ENCODE results near the gene COX14.

Gene COX14

GRCh38 chr12:50089730-50090129, 22.3 kb upstream of the COX14 start:
- no peak for TF ChIP-seq CTCF (IDR thresholded peaks at IDR 0.05; ENCODE audit: extremely low read depth, insufficient read depth, missing control alignments)
- in situ Hi-C loops (cut with MboI; ENCODE audit: low pct_unique_long_range_greater_than_20kb, low sequenced_read_pairs, unreplicated experiment), result no loop called here

GRCh38 chr12:50090391-50090790, 21.6 kb upstream of the COX14 start:
- DNase-seq (ENCODE audit: low spot score), result no peak
- in situ Hi-C loops (cut with MboI; ENCODE audit: low pct_unique_long_range_greater_than_20kb, low sequenced_read_pairs, unreplicated experiment), result no loop called here
- no peak for TF ChIP-seq CTCF (IDR thresholded peaks at IDR 0.05; ENCODE audit: extremely low read depth, insufficient read depth, missing control alignments)

More at GRCh38 chr12:50089730-50090129, 22.3 kb upstream of the COX14 start:
- DNase-seq (ENCODE audit: low spot score), result no peak

- in situ Hi-C loops (cut with MboI; ENCODE audit: low pct_unique_long_range_greater_than_20kb, low sequenced_read_pairs, unreplicated experiment), result no loop called here
- TF ChIP-seq CTCF (IDR thresholded peaks at IDR 0.05; ENCODE audit: extremely low read depth, insufficient read depth, missing control alignments), result no peak
- no peak for DNase-seq (ENCODE audit: low spot score)
Observed at GRCh38 chr12:50097952-50098351, 14.1 kb upstream of the COX14 start.

- no peak for DNase-seq (ENCODE audit: low spot score)
- no peak for TF ChIP-seq CTCF (IDR thresholded peaks at IDR 0.05; ENCODE audit: extremely low read depth, insufficient read depth, missing control alignments)
- in situ Hi-C loops (cut with MboI; ENCODE audit: low pct_unique_long_range_greater_than_20kb, low sequenced_read_pairs, unreplicated experiment), result no loop called here
Observed at GRCh38 chr12:50099302-50100008, 12.6 kb upstream of the COX14 start.

- no peak for DNase-seq (ENCODE audit: low spot score)
- TF ChIP-seq CTCF (IDR thresholded peaks at IDR 0.05; ENCODE audit: extremely low read depth, insufficient read depth, missing control alignments), result no peak
- in situ Hi-C loops (cut with MboI; ENCODE audit: low pct_unique_long_range_greater_than_20kb, low sequenced_read_pairs, unreplicated experiment), result no loop called here
Observed at GRCh38 chr12:50100561-50100960, 11.5 kb upstream of the COX14 start.

- in situ Hi-C loops (cut with MboI; ENCODE audit: low pct_unique_long_range_greater_than_20kb, low sequenced_read_pairs, unreplicated experiment), result no loop called here
- no peak for DNase-seq (ENCODE audit: low spot score)
- TF ChIP-seq CTCF (IDR thresholded peaks at IDR 0.05; ENCODE audit: extremely low read depth, insufficient read depth, missing control alignments), result peak; percentile 0
Observed at GRCh38 chr12:50101663-50102062, 10.4 kb upstream of the COX14 start.
